AG04449 (cell line): Measurements from ENCODE around the gene CACNG5.

ENCODE experiments used
- CTCF ChIA-PET: fragments of 350-600 bp; formaldehyde crosslinking; extraction: SDS; loops from one replicate; lab custom pipeline; 2021; ENCODE audit warnings: antibody characterized with exemption; lab: Yijun Ruan, JAX
- POLR2A ChIA-PET: fragments of 400-600, 350-600 bp; formaldehyde crosslinking; extraction: SDS; loops from one replicate; lab custom pipeline; 2020; ENCODE audit warnings: antibody characterized with exemption, inconsistent platforms; lab: Yijun Ruan, JAX
- DNase-seq: peaks from one replicate; pipeline ENCODE4 v3.0.0-alpha.2; 2010; ENCODE audit warnings: low read depth, low spot score
- H3K4me3 ChIP-seq: 2 replicates; pipeline ENCODE4 v1.5.1; 2011; ENCODE audit warnings: low read depth, mild to moderate bottlenecking, control low read depth, low read length
- CTCF ChIP-seq: IDR thresholded peaks from one replicate; pipeline ENCODE4 v1.5.1; 2011; ENCODE audit warnings: mild to moderate bottlenecking, moderate library complexity, low read length, control low read depth, inconsistent platforms; ENCODE audit not compliant: insufficient read depth; ENCODE audit errors: missing control alignments

The CACNG5 gene

DNA sequence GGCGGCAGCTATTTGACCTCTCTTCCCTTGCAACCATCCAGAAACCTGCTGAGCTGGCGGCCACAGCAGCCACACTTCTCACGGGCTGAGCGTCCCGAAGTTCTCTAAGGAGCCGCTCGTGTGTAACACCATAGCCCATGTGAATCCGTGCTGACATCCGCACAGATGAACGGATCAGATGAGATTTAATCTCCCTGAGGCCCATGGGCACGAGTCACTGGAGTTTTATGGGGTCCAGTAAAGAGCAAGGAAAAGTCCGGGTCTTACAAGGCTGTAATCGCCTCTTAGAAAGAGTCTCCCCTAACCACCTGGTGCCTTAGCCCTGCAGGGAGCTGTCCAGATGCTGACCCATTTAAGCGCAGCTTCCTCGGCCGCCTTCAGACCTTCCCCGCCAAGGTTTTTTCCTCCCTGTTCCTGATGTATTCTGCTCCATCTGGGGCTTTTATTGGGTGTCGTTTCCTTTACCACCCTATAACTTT is 5.5 kb upstream of the CACNG5 start:
- TF ChIP-seq CTCF: no peak
- no peak overlapping the region for H3K4me3 ChIP-seq
- CTCF ChIA-PET: interaction anchor here (1.2 kb wide), 1 partner anchor 77 kb away, joined by 3 read pairs; no protein-coding TSS in a partner anchor
- no peak for DNase-seq
- POLR2A ChIA-PET: no interaction called here

DNA sequence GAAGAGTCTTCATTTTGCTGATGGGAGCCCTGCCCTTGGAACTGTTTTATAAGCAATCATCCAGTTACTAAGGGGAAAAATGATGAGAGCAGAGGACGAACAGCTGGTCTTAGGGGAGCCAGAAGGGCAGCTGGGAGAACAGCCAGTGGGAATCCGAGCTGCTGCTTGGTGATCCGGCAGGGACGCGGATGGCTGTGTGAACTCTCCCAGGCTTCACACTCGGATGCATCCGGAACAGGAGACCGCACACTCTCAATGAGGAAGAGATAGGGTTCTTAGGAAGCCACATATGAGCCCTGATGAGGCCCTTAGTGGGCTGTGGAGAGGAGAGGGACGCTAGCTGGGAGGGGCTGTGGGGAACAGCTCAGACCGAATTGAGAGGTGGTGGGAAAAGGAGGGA is 5.0 kb upstream of the CACNG5 start:
- DNase-seq: no peak
- no peak overlapping the region for H3K4me3 ChIP-seq
- TF ChIP-seq CTCF: no peak
- ChIA-PET POLR2A (no interaction called here), CTCF (interaction anchor here (1.0 to 1.2 kb wide), 2 partner anchors 14 to 76 kb away, joined by 3 to 4 read pairs; no protein-coding TSS in a partner anchor)

DNA sequence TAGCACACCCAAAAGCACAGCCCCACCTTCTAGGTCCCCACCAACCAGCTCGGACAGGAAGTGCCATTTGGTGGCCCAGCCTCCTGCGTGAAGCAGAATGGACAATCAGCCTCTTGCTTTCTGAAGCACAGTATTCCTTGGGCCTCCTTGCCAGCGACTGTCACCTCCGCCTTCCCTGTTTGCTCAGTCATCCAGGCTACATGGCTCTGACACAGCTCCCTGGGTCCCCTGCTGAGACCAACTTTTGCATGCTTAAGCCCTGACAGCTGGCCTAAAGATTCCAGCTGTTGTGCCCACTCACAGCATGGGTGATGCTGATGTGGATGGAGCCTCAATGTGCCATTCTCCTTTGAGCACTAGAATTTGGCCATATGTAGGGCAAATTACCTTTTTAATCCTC is 4.5 kb upstream of the CACNG5 start:
- no peak overlapping the region for H3K4me3 ChIP-seq
- CTCF ChIA-PET: interaction anchor here (1.0 to 1.2 kb wide), 2 partner anchors 13 to 76 kb away, joined by 3 to 4 read pairs; no protein-coding TSS in a partner anchor
- no peak for DNase-seq
- POLR2A ChIA-PET: no interaction called here
- no peak for TF ChIP-seq CTCF

- no peak for TF ChIP-seq CTCF
- H3K4me3 ChIP-seq: no peak overlapping the region
- CTCF ChIA-PET: no interaction called here
- POLR2A ChIA-PET: no interaction called here
- no peak for DNase-seq
Observed at GRCh38 chr17:66831383-66832210, 3.3 kb upstream of the CACNG5 start.

GRCh38 chr17:66833201-66833600 is 1.7 kb upstream of the CACNG5 start:
- ChIA-PET POLR2A (no interaction called here), CTCF (no interaction called here)
- DNase-seq: no peak
- no peak for TF ChIP-seq CTCF
- no peak overlapping the region for H3K4me3 ChIP-seq

GRCh38 chr17:66834426-66834918 is 445 bp upstream of the CACNG5 start:
- ChIA-PET POLR2A (no interaction called here), CTCF (no interaction called here)
- TF ChIP-seq CTCF: no peak
- no peak for DNase-seq
- H3K4me3 ChIP-seq: no peak overlapping the region
